ENCODE results near the gene MADD. TPM values are rescaled to one million over a fixed set of nuclear protein-coding genes. Genes with fewer than 3 reads are reported as not detected.

Gene MADD
- total RNA-seq, 1 experiment from 2014 or later = 132 TPM

GRCh38 chr11:47259232-47259977 lies 10.5 kb upstream of the MADD start:
- POLR2A ChIA-PET (ENCODE audit: low non-redundant PET) = interaction anchor here (0.6 to 0.7 kb wide), 2 partner anchors 47 to 103 kb away, joined by 4 to 5 read pairs; no protein-coding TSS in a partner anchor

GRCh38 chr11:47260366-47260765 lies 9.6 kb upstream of the MADD start:
- H3K27ac ChIP-seq (ENCODE audit: low read depth, low read length, poor library complexity, severe bottlenecking) = no peak overlapping the region
- H3K36me3 ChIP-seq (ENCODE audit: insufficient read depth, low read length, poor library complexity, severe bottlenecking) = no peaks in the 10 kb centered on the region
- BruUV-seq (replicated peaks) = no TSS peak
- TF ChIP-seq EZH2 (IDR thresholded peaks at IDR 0.05; ENCODE audit: borderline replicate concordance, low read depth, low read length, poor library complexity, severe bottlenecking) = no peak
- no peak for TF ChIP-seq CTCF (conservative IDR thresholded peaks at IDR 0.05; ENCODE audit: low read depth, low read length)
- POLR2A ChIA-PET (ENCODE audit: low non-redundant PET) = no interaction called here
- peaks cover 17% of the 10 kb centered on the region for H3K4me1 ChIP-seq (ENCODE audit: insufficient read depth, low read length, poor library complexity, severe bottlenecking)
- intact Hi-C loops (cut with micrococcal nuclease; ENCODE audit: unreplicated experiment) = no loop called here
- no peak for DNase-seq (ENCODE audit: low spot score)
- H3K9me3 ChIP-seq (ENCODE audit: low read depth, low read length, poor library complexity, severe bottlenecking) = no peaks in the 10 kb centered on the region
- H3K27me3 ChIP-seq (replicated peaks; ENCODE audit: insufficient read depth, low read depth, low read length, poor library complexity) = no peaks in the 10 kb centered on the region
- H3K4me3 ChIP-seq (ENCODE audit: low read depth, low read length, poor library complexity, severe bottlenecking) = no peak overlapping the region
- CTCF ChIA-PET = interaction anchor here (1.3 to 2.2 kb wide), 4 partner anchors 11 to 83 kb away, joined by 3 to 11 read pairs (median 8); partner anchors contain the start of genes ACP2 and ARFGAP2

More at GRCh38 chr11:47259232-47259977, 10.5 kb upstream of the MADD start:
- peaks cover 23% of the 10 kb centered on the region for H3K4me1 ChIP-seq (ENCODE audit: insufficient read depth, low read length, poor library complexity, severe bottlenecking)
- no peak overlapping the region for H3K27ac ChIP-seq (ENCODE audit: low read depth, low read length, poor library complexity, severe bottlenecking)
- BruUV-seq (replicated peaks) = no TSS peak
- H3K9me3 ChIP-seq (ENCODE audit: low read depth, low read length, poor library complexity, severe bottlenecking) = no peaks in the 10 kb centered on the region
- peak; percentile 79 for DNase-seq (ENCODE audit: low spot score)
- peak; percentile 87 for TF ChIP-seq CTCF (conservative IDR thresholded peaks at IDR 0.05; ENCODE audit: low read depth, low read length)
- TF ChIP-seq EZH2 (IDR thresholded peaks at IDR 0.05; ENCODE audit: borderline replicate concordance, low read depth, low read length, poor library complexity, severe bottlenecking) = no peak
- CTCF ChIA-PET = interaction anchor here (0.6 to 2.2 kb wide), 14 partner anchors 10 to 294 kb away, joined by 3 to 11 read pairs (median 4); partner anchors contain the start of genes ACP2, ARFGAP2 and DDB2
- no peaks in the 10 kb centered on the region for H3K36me3 ChIP-seq (ENCODE audit: insufficient read depth, low read length, poor library complexity, severe bottlenecking)
- intact Hi-C loops (cut with micrococcal nuclease; ENCODE audit: unreplicated experiment) = loop anchor here (1.0 to 2.0 kb wide), 3 partner anchors 10 to 95 kb away; partner anchors contain the start of gene ARFGAP2
- no peak overlapping the region for H3K4me3 ChIP-seq (ENCODE audit: low read depth, low read length, poor library complexity, severe bottlenecking)
- H3K27me3 ChIP-seq (replicated peaks; ENCODE audit: insufficient read depth, low read depth, low read length, poor library complexity) = no peaks in the 10 kb centered on the region

GRCh38 chr11:47261291-47261800 lies 8.6 kb upstream of the MADD start:
- H3K27ac ChIP-seq (ENCODE audit: low read depth, low read length, poor library complexity, severe bottlenecking) = no peak overlapping the region
- TF ChIP-seq EZH2 (IDR thresholded peaks at IDR 0.05; ENCODE audit: borderline replicate concordance, low read depth, low read length, poor library complexity, severe bottlenecking) = no peak
- no peak for TF ChIP-seq CTCF (conservative IDR thresholded peaks at IDR 0.05; ENCODE audit: low read depth, low read length)
- POLR2A ChIA-PET (ENCODE audit: low non-redundant PET) = no interaction called here
- CTCF ChIA-PET = interaction anchor here (1.0 kb wide), 1 partner anchor 41 kb away, joined by 6 read pairs; no protein-coding TSS in a partner anchor
- DNase-seq (ENCODE audit: low spot score) = no peak
- no TSS peak for BruUV-seq (replicated peaks)
- no peaks in the 10 kb centered on the region for H3K36me3 ChIP-seq (ENCODE audit: insufficient read depth, low read length, poor library complexity, severe bottlenecking)
- no peaks in the 10 kb centered on the region for H3K27me3 ChIP-seq (replicated peaks; ENCODE audit: insufficient read depth, low read depth, low read length, poor library complexity)
- H3K4me1 ChIP-seq (ENCODE audit: insufficient read depth, low read length, poor library complexity, severe bottlenecking) = peaks cover 24% of the 10 kb centered on the region
- H3K9me3 ChIP-seq (ENCODE audit: low read depth, low read length, poor library complexity, severe bottlenecking) = no peaks in the 10 kb centered on the region
- intact Hi-C loops (cut with micrococcal nuclease; ENCODE audit: unreplicated experiment) = no loop called here
- no peak overlapping the region for H3K4me3 ChIP-seq (ENCODE audit: low read depth, low read length, poor library complexity, severe bottlenecking)

Data from A673 (cell line).